ENCODE data around the gene TSPAN18. TPM values are rescaled to one million over a fixed set of nuclear protein-coding genes. Genes with fewer than 3 reads are reported as not detected.

TSPAN18 gene
- total RNA-seq, 1 experiment from 2014 or later: 18.3 TPM

DNA sequence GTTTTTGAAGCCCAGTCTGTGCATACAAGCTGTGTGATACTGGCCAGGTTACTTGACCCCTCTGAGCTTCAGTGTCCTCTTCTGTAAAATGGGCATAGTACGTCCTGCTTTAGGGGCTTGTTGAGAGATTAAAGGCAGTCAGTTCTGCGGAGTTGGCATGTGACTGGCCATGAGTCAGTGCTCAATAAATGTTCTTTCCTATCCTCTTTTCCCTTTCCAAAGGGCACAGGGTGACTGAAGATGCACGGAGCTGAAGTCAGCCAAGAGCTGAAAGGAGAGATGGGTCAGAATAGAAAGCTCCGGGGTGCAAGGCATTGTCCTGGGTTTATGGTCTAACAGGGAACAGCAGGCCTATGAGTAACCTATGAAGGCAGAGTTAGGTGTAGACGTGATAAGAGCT, 175.0 kb downstream of the TSPAN18 start:
- POLR2A ChIA-PET: no interaction called here
- H3K4me1 ChIP-seq (ENCODE audit: control insufficient read depth in 1 of 2, insufficient read depth in 2 of 2, low read length in 2 of 2): no peaks in the 10 kb centered on the region
- ATAC-seq (no peak), DNase-seq (ENCODE audit: low read depth, low spot score) (no peak)
- H3K79me2 ChIP-seq (ENCODE audit: insufficient read depth, low read length): no peaks in the 10 kb centered on the region
- TF ChIP-seq POLR2AphosphoS5 (IDR thresholded peaks at IDR 0.05; ENCODE audit: low read depth, low read length) (no peak), ELF1 (IDR thresholded peaks at IDR 0.05; ENCODE audit: borderline replicate concordance, low read depth) (no peak), SIN3A (IDR thresholded peaks at IDR 0.05; ENCODE audit: low read depth) (no peak)
- TF ChIP-seq, protein P1, sequence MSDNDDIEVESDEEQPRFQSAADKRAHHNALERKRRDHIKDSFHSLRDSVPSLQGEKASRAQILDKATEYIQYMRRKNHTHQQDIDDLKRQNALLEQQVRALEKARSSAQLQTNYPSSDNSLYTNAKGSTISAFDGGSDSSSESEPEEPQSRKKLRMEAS (IDR thresholded peaks at IDR 0.05): no peak
- TF ChIP-seq, protein P2, sequence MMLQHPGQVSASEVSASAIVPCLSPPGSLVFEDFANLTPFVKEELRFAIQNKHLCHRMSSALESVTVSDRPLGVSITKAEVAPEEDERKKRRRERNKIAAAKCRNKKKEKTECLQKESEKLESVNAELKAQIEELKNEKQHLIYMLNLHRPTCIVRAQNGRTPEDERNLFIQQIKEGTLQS (IDR thresholded peaks at IDR 0.05): no peak
- RAD21 ChIA-PET (ENCODE audit: low non-redundant PET in 1 of 2, low total read pairs in 2 of 2, uncharacterized antibody in 2 of 2, unreplicated experiment in 2 of 2): no interaction called here
- H3K9ac ChIP-seq (ENCODE audit: low read length): no peak overlapping the region
- CTCF ChIA-PET: no interaction called here
- intact Hi-C loops (cut with micrococcal nuclease): no loop called here
- H2AFZ ChIP-seq (ENCODE audit: low read depth, low read length, poor library complexity, severe bottlenecking): no peak overlapping the region
- no peak overlapping the region for H3K27ac ChIP-seq (ENCODE audit: low read depth, low read length)
- no peaks in the 10 kb centered on the region for H3K9me3 ChIP-seq (ENCODE audit: control insufficient read depth in 1 of 2, insufficient read depth in 1 of 2, low read depth in 1 of 2, low read length in 2 of 2)
- no peaks in the 10 kb centered on the region for H4K20me1 ChIP-seq (ENCODE audit: insufficient read depth)
- no peak overlapping the region for H3K4me2 ChIP-seq (ENCODE audit: low read length)
- H3K9me2 ChIP-seq (ENCODE audit: insufficient read depth): no peaks in the 10 kb centered on the region
- no peaks in the 10 kb centered on the region for H3K36me3 ChIP-seq (ENCODE audit: control insufficient read depth in 1 of 2, insufficient read depth in 2 of 2, low read length in 2 of 2)
- no peaks in the 10 kb centered on the region for H3K27me3 ChIP-seq (ENCODE audit: insufficient read depth, low read length)
- no TSS peak for BruUV-seq (replicated peaks)
- no peak overlapping the region for H3K4me3 ChIP-seq (replicated peaks in 1 of 2; ENCODE audit: low read depth in 1 of 2, low read length in 2 of 2)

DNA sequence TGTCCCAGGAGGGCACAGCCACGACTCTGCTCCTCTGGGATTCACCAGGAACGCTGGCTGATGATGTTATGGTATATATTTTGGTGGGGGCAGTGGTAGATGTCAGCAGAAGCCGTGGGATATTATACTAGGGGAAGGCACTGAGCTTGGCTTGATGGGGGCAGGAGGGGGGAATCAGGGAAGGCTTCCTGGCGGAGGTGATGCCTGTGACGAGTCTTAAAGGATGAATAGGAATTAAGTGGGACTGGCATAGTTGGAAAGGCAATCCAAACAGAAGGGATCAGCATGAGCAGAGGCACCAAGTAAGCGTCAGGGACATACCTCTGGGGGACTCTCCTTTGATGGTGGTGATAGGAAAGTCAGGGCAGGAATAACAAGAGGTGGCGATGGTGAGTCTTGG, 176.3 kb downstream of the TSPAN18 start:
- Histone ChIP-seq H3K9ac (ENCODE audit: low read length) (no peak overlapping the region), H3K4me1 (ENCODE audit: control insufficient read depth in 1 of 2, insufficient read depth in 2 of 2, low read length in 2 of 2) (no peaks in the 10 kb centered on the region), H3K27ac (ENCODE audit: low read depth, low read length) (no peak overlapping the region), H3K9me2 (ENCODE audit: insufficient read depth) (no peaks in the 10 kb centered on the region), H3K4me2 (ENCODE audit: low read length) (no peak overlapping the region), H2AFZ (ENCODE audit: low read depth, low read length, poor library complexity, severe bottlenecking) (no peak overlapping the region), H3K36me3 (ENCODE audit: control insufficient read depth in 1 of 2, insufficient read depth in 2 of 2, low read length in 2 of 2) (no peaks in the 10 kb centered on the region), H3K79me2 (ENCODE audit: insufficient read depth, low read length) (no peaks in the 10 kb centered on the region), H3K9me3 (ENCODE audit: control insufficient read depth in 1 of 2, insufficient read depth in 1 of 2, low read depth in 1 of 2, low read length in 2 of 2) (no peaks in the 10 kb centered on the region), H4K20me1 (ENCODE audit: insufficient read depth) (no peaks in the 10 kb centered on the region), H3K27me3 (ENCODE audit: insufficient read depth, low read length) (no peaks in the 10 kb centered on the region), H3K4me3 (replicated peaks in 1 of 2; ENCODE audit: low read depth in 1 of 2, low read length in 2 of 2) (no peak overlapping the region)
- RAD21 ChIA-PET (ENCODE audit: low non-redundant PET in 1 of 2, low total read pairs in 2 of 2, uncharacterized antibody in 2 of 2, unreplicated experiment in 2 of 2): no interaction called here
- intact Hi-C loops (cut with micrococcal nuclease): no loop called here
- ATAC-seq (no peak), DNase-seq (ENCODE audit: low read depth, low spot score) (no peak)
- POLR2A ChIA-PET: no interaction called here
- BruUV-seq (replicated peaks): no TSS peak
- CTCF ChIA-PET: no interaction called here
- no peak for TF ChIP-seq CBX3 (IDR thresholded peaks at IDR 0.05; ENCODE audit: low read depth)
- no peak for TF ChIP-seq TCF7L2 (IDR thresholded peaks at IDR 0.05; ENCODE audit: borderline replicate concordance, extremely low read depth, insufficient read depth, insufficient read length)
- no peak for TF ChIP-seq EZH2 (IDR thresholded peaks at IDR 0.05)
- no peak for TF ChIP-seq RAD21 (IDR thresholded peaks at IDR 0.05; ENCODE audit: low read depth)
- TF ChIP-seq ZFX (IDR thresholded peaks at IDR 0.05): no peak
- TF ChIP-seq POLR2AphosphoS5 (IDR thresholded peaks at IDR 0.05; ENCODE audit: low read depth, low read length): no peak
- TF ChIP-seq, protein P3, sequence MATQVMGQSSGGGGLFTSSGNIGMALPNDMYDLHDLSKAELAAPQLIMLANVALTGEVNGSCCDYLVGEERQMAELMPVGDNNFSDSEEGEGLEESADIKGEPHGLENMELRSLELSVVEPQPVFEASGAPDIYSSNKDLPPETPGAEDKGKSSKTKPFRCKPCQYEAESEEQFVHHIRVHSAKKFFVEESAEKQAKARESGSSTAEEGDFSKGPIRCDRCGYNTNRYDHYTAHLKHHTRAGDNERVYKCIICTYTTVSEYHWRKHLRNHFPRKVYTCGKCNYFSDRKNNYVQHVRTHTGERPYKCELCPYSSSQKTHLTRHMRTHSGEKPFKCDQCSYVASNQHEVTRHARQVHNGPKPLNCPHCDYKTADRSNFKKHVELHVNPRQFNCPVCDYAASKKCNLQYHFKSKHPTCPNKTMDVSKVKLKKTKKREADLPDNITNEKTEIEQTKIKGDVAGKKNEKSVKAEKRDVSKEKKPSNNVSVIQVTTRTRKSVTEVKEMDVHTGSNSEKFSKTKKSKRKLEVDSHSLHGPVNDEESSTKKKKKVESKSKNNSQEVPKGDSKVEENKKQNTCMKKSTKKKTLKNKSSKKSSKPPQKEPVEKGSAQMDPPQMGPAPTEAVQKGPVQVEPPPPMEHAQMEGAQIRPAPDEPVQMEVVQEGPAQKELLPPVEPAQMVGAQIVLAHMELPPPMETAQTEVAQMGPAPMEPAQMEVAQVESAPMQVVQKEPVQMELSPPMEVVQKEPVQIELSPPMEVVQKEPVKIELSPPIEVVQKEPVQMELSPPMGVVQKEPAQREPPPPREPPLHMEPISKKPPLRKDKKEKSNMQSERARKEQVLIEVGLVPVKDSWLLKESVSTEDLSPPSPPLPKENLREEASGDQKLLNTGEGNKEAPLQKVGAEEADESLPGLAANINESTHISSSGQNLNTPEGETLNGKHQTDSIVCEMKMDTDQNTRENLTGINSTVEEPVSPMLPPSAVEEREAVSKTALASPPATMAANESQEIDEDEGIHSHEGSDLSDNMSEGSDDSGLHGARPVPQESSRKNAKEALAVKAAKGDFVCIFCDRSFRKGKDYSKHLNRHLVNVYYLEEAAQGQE (IDR thresholded peaks at IDR 0.05; ENCODE audit: low read depth): no peak
- no peak for TF ChIP-seq EGR1 (IDR thresholded peaks at IDR 0.05; ENCODE audit: low read depth)

All from HCT116 (cell line).